Fibroblast of peridontal ligament (primary cell): ENCODE results near the gene ZNF780B.
A peak's percentile ranks its signal among the peaks of the same experiment; 100 is the strongest.
"Not testable (repeated sequence)": the region's sequence is repeated elsewhere in the genome, so short reads cannot be mapped to it uniquely, and the experiment has no call there.

Experiments used
- DNase-seq: peaks from one replicate; pipeline ENCODE4 v3.0.0-alpha.2; 2010; ENCODE audit errors: extremely low read depth

The ZNF780B gene

DNA sequence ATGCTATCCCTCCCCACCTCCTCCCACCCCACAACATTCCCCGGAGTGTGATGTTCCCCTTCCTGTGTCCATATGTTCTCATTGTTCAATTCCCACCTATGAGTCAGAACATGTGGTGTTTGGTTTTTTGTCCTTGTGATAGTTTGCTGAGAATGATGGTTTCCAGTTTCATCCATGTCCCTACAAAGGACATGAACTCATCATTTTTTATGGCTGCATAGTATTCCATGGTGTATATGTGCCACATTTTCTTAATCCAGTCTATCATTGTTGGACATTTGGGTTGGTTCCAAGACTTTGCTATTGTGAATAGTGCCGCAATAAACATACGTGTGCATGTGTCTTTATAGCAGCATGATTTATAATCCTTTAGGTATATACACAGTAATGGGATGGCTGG, 18.0 kb downstream of the ZNF780B start:
- not testable (repeated sequence) for DNase-seq

GRCh38 chr19:40035996-40036395, 20.0 kb downstream of the ZNF780B start:
- no peak for DNase-seq

- DNase-seq: no peak
These were observed 22.0 kb downstream of the ZNF780B start for GRCh38 chr19:40033989-40034560.

DNA sequence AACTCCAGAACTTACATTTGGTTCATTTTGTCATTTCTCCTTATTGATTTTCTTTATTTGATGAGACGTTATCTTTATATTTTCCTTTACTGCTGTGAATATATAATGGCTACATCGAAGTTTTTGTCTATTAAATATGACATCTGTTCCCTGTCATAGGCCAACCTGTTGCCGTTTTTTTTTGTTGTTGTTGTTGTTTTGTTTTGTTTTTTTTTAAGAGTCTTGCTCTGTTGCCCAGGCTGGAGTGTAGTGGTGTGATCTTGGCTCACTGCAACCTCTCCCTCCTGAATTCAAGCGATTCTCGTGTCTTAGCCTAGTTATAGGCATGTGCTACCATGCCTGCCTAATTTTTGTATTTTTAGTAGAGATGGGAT, 29.4 kb downstream of the ZNF780B start:
- DNase-seq: no peak

DNA sequence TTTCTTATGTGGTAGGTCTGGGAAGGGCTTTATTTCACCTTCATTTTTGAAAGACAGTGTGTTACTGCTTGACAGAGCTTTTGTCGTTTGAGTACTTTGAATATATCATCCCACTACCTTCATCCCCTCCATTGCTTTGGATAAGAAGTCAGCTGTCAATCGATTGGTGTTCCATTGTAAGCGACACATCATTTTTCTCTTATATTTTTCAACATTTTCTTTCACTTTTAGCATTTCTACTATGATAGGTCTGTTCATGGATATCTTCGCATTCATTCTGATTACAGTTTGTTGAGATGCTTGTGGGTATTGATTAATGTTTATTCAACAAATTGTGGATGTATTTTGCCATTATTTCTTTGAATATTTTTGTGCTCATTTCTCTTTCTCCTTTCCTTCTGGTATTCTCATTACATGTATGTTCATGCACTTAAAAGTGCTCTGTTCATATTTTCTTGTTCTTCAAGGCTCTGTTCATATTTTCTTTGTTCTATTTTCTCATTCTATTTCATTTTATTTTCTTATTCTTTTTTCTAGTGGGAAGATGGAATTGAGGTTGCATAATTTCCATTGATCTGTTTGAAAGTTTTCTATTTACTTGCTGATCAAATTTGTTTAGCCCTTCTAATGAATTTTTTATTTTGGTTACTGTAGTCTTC, 30.0 kb downstream of the ZNF780B start:
- DNase-seq: no peak

DNA sequence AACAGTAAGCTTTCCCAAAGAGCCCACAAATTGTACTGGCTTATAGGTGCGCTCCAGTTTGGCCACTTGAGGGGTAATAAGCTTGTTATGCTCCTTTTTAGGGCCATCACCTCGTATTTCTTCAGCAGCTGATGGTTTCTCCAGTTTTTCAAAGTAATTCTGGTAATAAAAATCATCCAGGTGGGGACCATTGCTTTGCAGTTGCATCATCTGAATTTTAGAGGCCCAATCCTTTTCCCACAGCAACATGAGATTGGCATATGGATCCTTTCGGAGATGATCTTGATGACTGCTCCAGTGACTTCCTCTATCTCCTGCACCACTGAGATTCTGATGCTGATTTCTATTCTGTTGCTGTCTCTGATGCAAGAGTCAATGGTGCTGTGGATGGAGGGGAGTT, 32.1 kb downstream of the ZNF780B start:
- no peak for DNase-seq

GRCh38 chr19:40013991-40014390, 42.0 kb downstream of the ZNF780B start:
- no peak for DNase-seq

- no peak for DNase-seq
These were observed 46.4 kb downstream of the ZNF780B start for GRCh38 chr19:40009674-40010073.

DNA sequence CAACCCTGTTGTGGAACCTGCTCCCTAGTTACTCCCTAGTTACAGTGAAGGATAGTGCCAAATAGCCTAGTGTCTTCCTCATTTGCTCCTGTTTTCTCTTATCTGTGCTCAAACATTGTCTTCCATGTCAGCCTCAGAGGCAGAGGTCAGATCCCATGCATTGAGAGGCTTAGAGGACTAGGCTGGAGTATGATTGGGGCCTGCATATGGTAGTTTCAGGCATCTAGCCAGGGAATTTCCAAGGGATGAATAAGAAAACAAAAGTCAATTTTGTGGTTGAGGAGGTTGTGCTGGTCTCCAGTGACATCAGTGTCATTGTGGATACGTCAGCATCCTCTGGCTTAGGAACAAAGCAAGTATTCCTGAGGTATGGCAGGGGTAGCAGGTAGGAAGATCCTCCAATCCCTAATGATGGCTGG, 49.7 kb downstream of the ZNF780B start:
- peak; percentile 86 for DNase-seq

- DNase-seq: no peak
These were observed 50.2 kb downstream of the ZNF780B start for GRCh38 chr19:40005691-40006272.

DNA sequence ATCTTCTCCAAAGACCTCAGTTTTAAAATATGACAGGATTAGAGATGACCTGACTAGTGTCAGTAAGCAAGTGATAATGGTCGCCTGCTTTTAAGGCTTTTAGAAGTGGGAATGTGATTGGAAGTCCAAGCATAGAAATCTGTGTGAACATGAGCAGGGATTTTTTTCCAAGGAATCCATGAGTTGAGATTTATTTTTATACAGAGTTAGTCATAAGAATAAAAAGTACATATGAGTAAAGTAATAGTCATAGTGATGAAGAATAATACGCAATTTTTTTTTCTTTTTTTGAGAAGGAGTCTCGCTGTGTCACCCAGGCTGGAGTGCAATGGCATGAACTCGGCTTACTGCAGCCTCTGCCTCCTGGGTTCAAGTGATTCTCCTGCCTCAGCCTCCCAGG, 57.5 kb downstream of the ZNF780B start:
- DNase-seq: peak; percentile 49

DNA sequence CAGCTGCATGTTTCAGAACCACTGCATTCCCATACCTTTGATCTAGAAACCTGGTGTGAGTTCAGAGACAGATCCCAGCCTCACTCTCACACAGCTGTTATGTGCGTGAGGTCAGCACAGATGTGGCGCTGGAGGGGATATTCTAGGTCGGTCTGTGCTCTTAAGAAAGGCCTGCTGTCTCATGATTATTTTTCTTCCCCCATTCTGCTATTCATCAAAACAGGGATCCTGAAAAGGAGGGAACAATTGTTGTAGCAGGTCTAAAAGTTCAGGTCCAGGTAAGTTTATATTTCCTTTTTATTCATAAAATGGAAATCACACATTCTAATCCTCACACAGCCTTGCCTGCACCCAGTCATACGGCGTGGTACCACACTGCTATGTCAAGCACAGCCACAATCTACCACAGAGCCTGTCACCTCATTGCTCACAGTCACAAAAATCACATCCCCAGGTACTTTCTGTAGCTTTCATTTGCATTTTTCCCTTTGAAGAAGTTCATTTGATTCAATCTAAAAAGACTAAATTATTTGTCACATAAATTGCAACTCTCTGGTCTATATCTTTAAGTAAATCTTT, 58.3 kb downstream of the ZNF780B start:
- peak; percentile 32 for DNase-seq

DNA sequence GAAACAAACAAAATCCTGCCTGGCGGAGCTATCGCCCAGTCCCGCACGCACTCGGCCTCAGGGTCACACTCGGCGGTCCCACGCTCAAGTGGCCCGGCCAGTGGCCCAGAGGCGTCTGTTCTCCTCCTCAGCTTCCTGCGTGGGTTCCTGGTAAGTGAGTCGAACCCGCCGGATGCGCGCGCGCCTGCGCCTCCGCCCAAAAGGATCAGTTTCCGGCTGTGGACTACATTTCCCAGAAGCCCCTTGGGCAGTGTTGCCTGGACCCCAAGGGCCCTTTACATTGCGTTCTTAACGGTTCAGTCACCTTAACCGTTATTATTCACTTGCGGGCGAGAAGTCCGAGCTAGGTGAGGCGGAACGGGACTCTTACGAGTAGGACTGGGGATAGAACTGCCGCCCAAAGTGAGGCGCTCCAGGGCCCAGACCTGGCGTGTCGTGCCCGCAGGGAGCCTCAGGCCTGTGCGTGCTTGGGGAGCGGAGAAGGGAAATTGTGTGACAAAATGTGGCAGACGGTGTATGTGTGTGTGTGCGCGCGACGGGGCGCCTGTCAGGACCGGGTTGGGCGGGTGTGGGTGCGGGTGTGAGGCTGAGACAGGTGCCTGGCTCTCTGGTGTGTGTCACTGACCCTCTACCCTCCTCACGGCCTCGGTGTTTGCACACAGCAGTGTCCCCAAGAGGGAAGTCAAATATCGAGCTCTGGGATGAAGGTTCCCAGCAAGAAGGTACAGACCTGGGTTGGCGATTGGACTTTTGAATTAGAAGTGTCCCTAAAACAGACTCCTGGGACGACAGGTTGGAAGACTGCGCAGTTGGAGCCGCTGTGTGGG, 59.0 kb downstream of the ZNF780B start, which contains the start of gene ZNF546:
ZNF546 (plus strand) TSS at position 250 of the 827 bp plus-strand sequence. CDS start 1,267 bp downstream, outside the sequence.
- peak; percentile 87 for DNase-seq

- DNase-seq: peak; percentile 69
These were observed 59.7 kb downstream of the ZNF780B start for GRCh38 chr19:39996218-39996810.

DNA sequence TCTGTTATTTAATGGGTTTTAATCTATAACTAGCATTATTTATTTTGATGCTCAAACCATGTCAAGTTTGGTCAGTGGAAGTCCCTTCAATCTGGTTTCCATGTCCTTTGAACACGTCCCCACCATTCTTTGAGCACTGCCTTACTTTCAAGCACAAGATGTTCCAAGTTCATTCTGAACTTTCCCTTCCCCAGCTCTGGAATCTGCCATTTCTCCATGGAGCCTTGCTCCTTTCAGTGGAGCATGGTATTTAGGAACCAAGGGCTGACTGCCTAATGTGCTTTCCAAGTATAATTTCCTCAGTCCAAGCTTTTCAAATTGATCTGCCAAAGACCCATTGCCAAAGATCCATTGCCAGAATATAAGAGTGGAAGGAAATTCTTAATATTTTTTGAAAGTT, 60.2 kb downstream of the ZNF780B start:
- no peak for DNase-seq

DNA sequence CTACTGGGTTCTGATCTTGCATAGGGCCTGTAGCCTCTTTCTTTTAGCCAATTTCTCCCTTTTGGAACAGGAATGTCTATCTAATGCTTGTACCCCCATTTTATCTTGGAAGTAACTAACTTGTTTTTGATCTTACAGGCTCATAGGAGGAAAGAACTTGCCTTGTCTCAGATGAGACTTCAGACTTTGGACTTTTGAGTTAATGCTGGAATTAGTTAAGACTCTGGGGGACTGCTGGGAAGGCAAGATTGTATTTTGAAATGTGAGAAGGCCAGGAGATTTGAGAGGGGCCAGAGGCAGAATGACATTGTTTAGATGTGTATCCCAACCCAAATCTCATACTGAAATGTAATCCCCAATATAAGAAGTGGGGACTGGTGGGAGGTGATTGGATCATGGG, 61.7 kb downstream of the ZNF780B start:
- no peak for DNase-seq

DNA sequence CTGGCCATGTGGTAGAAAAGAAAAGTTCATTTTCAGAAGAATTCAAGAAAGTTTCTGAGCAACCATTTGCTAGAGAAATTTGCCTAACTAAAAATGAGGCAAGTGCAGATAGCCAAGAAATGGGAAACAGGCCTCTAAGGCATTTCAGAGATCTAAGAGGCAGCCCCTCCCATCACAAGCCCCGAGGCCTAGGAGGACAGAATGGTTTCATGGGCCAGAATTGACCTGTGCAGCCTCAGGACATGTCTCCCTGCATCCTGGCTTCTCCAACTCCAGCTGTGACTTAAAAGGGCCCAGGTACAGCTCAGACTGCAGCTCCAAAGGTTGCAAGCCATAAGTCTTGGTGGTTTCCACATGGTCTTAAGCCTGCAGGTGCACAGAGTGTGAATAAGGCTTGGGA, 62.4 kb downstream of the ZNF780B start:
- DNase-seq: no peak

- no peak for DNase-seq
These were observed 68.4 kb downstream of the ZNF780B start for GRCh38 chr19:39987596-39987995.

DNA sequence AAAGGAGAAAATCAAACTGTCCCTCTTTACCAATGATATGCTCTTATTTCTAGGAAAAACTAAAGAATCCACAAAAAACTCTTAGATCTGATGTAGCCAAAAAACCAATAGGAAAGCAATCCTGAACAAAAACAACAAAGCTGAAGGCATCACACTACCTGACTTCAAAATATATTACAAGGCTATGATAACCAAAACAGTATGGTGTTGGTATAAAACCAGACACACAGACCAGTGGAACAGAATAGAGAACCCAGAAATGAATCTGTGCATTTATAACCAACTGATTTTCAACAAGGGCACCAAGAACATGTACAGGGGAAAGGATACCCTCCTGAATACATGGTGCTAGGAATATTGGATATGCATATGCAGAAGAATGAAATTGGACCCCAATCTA, 68.9 kb downstream of the ZNF780B start:
- no peak for DNase-seq

- DNase-seq: no peak
These were observed 69.4 kb downstream of the ZNF780B start for GRCh38 chr19:39986643-39987042.

GRCh38 chr19:39983695-39984300, 72.2 kb downstream of the ZNF780B start:
- no peak for DNase-seq
